ENCODE measurements around the gene FABP3.

FABP3 gene

GRCh38 chr1:31373056-31373896, at the start of gene FABP3:
FABP3 (minus strand) TSS chr1:31373076; CDS start chr1:31373014, 62 bp downstream.
- H3K27ac Mint-ChIP-seq, result peak within 1 kb of the TSS; percentile 96
- peaks cover 43% of the 10 kb centered on the region for H3K4me1 Mint-ChIP-seq
- TF ChIP-seq CTCF (IDR thresholded peaks at IDR 0.05), result no peak
- H3K36me3 Mint-ChIP-seq (ENCODE audit: low read depth), result no peaks in the 10 kb centered on the region
- H3K27me3 Mint-ChIP-seq (ENCODE audit: low read depth, poor library complexity), result peaks cover 7% of the 10 kb centered on the region
- peak within 1 kb of the TSS; percentile 84 for H3K4me3 Mint-ChIP-seq
- no peaks in the 10 kb centered on the region for H3K9me3 Mint-ChIP-seq
- DNase-seq, result peak; percentile 92

- Mint-ChIP-seq H3K27ac (no peak overlapping the region), H3K4me3 (no peak overlapping the region), H3K27me3 (ENCODE audit: low read depth, poor library complexity) (peaks cover 10% of the 10 kb centered on the region), H3K9me3 (no peaks in the 10 kb centered on the region), H3K36me3 (ENCODE audit: low read depth) (no peaks in the 10 kb centered on the region), H3K4me1 (peaks cover 32% of the 10 kb centered on the region)
- TF ChIP-seq CTCF (IDR thresholded peaks at IDR 0.05), result peak; percentile 51
- peak; percentile 51 for DNase-seq
Observed at GRCh38 chr1:31421371-31422040, 48.6 kb upstream of the FABP3 start.

- H3K27ac Mint-ChIP-seq, result no peak overlapping the region
- TF ChIP-seq CTCF (IDR thresholded peaks at IDR 0.05), result no peak
- peaks cover 10% of the 10 kb centered on the region for H3K27me3 Mint-ChIP-seq (ENCODE audit: low read depth, poor library complexity)
- peaks cover 32% of the 10 kb centered on the region for H3K4me1 Mint-ChIP-seq
- no peak for DNase-seq
- H3K9me3 Mint-ChIP-seq, result no peaks in the 10 kb centered on the region
- H3K4me3 Mint-ChIP-seq, result no peak overlapping the region
- no peaks in the 10 kb centered on the region for H3K36me3 Mint-ChIP-seq (ENCODE audit: low read depth)
Observed at GRCh38 chr1:31420716-31421115, 47.8 kb upstream of the FABP3 start.

- no peak for TF ChIP-seq CTCF (IDR thresholded peaks at IDR 0.05)
- DNase-seq, result no peak
- Mint-ChIP-seq H3K36me3 (ENCODE audit: low read depth) (no peaks in the 10 kb centered on the region), H3K27me3 (ENCODE audit: low read depth, poor library complexity) (peaks cover 20% of the 10 kb centered on the region), H3K4me3 (no peak overlapping the region), H3K27ac (no peak overlapping the region), H3K4me1 (peaks cover 40% of the 10 kb centered on the region), H3K9me3 (no peaks in the 10 kb centered on the region)
Observed at GRCh38 chr1:31418626-31419323, 45.9 kb upstream of the FABP3 start.

GRCh38 chr1:31417148-31417547, 44.3 kb upstream of the FABP3 start:
- H3K4me3 Mint-ChIP-seq, result no peak overlapping the region
- peak overlapping the region; percentile 34 for H3K27ac Mint-ChIP-seq
- no peaks in the 10 kb centered on the region for H3K9me3 Mint-ChIP-seq
- peaks cover 29% of the 10 kb centered on the region for H3K27me3 Mint-ChIP-seq (ENCODE audit: low read depth, poor library complexity)
- DNase-seq, result no peak
- peaks cover 32% of the 10 kb centered on the region for H3K4me1 Mint-ChIP-seq
- TF ChIP-seq CTCF (IDR thresholded peaks at IDR 0.05), result no peak
- no peaks in the 10 kb centered on the region for H3K36me3 Mint-ChIP-seq (ENCODE audit: low read depth)

Data from nephron progenitor cell (in vitro differentiated cells).